Tibial nerve (tissue), 4 donors: ENCODE results near the gene NXPH1. TPM values are rescaled to one million over a fixed set of nuclear protein-coding genes. Genes with fewer than 3 reads are reported as not detected.

Experiments used
- DNase-seq, 2 donors: peaks; one replicate each; pipeline ENCODE4 v3.0.0-alpha.2; 2019; ENCODE audit warnings: low spot score in 2 of 2
- H3K27ac ChIP-seq, 4 donors: fragments of 200-600 bp; sonication (generic) in 3 of 4; one replicate each; pipeline ENCODE4 v1.5.1; 2017 to 2019; ENCODE audit warnings: mild to moderate bottlenecking in 1 of 4
- H3K27me3 ChIP-seq, 2 donors: fragments of 200-600 bp; sonication (generic) in 1 of 2; one replicate each; pipeline versions ENCODE4 v1.5.1 to v1.6.0; 2017 to 2019
- H3K36me3 ChIP-seq, 3 donors: fragments of 200-600 bp; sonication (generic); one replicate each; pipeline ENCODE4 v1.5.1; 2018 to 2019
- H3K4me1 ChIP-seq, 4 donors: fragments of 200-600 bp; sonication (generic) in 3 of 4; one replicate each; pipeline ENCODE4 v1.5.1; 2017 to 2019
- H3K4me3 ChIP-seq, 4 donors: fragments of 200-600 bp; sonication (generic) in 3 of 4; one replicate each; pipeline ENCODE4 v1.5.1; 2017 to 2019; ENCODE audit warnings: mild to moderate bottlenecking in 1 of 4, moderate library complexity in 1 of 4
- H3K9me3 ChIP-seq, 4 donors: fragments of 200-600 bp; sonication (generic) in 3 of 4; one replicate each; pipeline ENCODE4 v1.5.1; 2017 to 2019
- CTCF ChIP-seq, 5 experiments: fragments of 200-600 bp in 3 of 5; fragments of 450-650 bp in 2 of 5; sonication (generic) in 3 of 5; IDR thresholded peaks; one replicate each; pipeline ENCODE4 v1.5.1; 2016 to 2019; ENCODE audit warnings: antibody characterized with exemption in 5 of 5, mild to moderate bottlenecking in 3 of 5, moderate library complexity in 2 of 5
- EP300 ChIP-seq, 2 donors: sonication (generic); formaldehyde crosslinking; IDR thresholded peaks; one replicate each; pipeline ENCODE4 v1.6.1; 2017; ENCODE audit warnings: antibody characterized with exemption in 2 of 2, mild to moderate bottlenecking in 1 of 2
- POLR2A ChIP-seq, 2 donors: fragments of 450-650 bp; IDR thresholded peaks; one replicate each; pipeline ENCODE4 v1.6.1; 2017; ENCODE audit warnings: antibody characterized with exemption in 2 of 2, mild to moderate bottlenecking in 2 of 2, moderate library complexity in 2 of 2
- WGBS, 2 donors: methylation state at CpG; one replicate each; pipeline ENCODE4 v1.1.5; 2018; 5-methylcytosine and 5-hydroxymethylcytosine counted together
- total RNA-seq, 4 donors: library from RNA; depleted of rRNA; stranded (reverse); fragments of >200 nt; gene quantifications; one replicate each; pipeline ENCODE4 v1.1.0, GENCODE V29; 2016

The NXPH1 gene
- total RNA-seq, 4 donors from 2014 or later, result not detected

- no peaks in the 10 kb centered on the region for H3K36me3 ChIP-seq
- H3K9me3 ChIP-seq, result no peaks in the 10 kb centered on the region
- no peaks in the 10 kb centered on the region for H3K27me3 ChIP-seq
- no peak for DNase-seq
- H3K4me1 ChIP-seq, result peaks cover 0 to 4% (median 0%) of the 10 kb centered on the region in 4 donors
- TF ChIP-seq POLR2A (IDR thresholded peaks at IDR 0.05) (no peak), CTCF (IDR thresholded peaks at IDR 0.05) (no peak), EP300 (IDR thresholded peaks at IDR 0.05) (no peak)
- 29% methylated on average over 1 of the region's 1 CpG for WGBS, 2 donors
- no peak overlapping the region for H3K4me3 ChIP-seq
- H3K27ac ChIP-seq, result no peak overlapping the region
These were observed 313.9 kb downstream of the NXPH1 start for GRCh38 chr7:8747338-8747737.

GRCh38 chr7:8751557-8752231, 318.3 kb downstream of the NXPH1 start:
- no peaks in the 10 kb centered on the region for H3K9me3 ChIP-seq
- WGBS, 2 donors, result 84 to 90% methylated on average over 4 of the region's 4 CpGs
- no peaks in the 10 kb centered on the region for H3K36me3 ChIP-seq
- TF ChIP-seq POLR2A (IDR thresholded peaks at IDR 0.05) (no peak), CTCF (IDR thresholded peaks at IDR 0.05) (no peak), EP300 (IDR thresholded peaks at IDR 0.05) (no peak)
- peaks cover 0 to 4% (median 0%) of the 10 kb centered on the region in 4 donors for H3K4me1 ChIP-seq
- H3K4me3 ChIP-seq, result no peak overlapping the region
- DNase-seq, result no peak
- H3K27me3 ChIP-seq, result no peaks in the 10 kb centered on the region
- H3K27ac ChIP-seq, result no peak overlapping the region

GRCh38 chr7:8753355-8753754, 319.9 kb downstream of the NXPH1 start:
- WGBS, 2 donors, result 89 to 92% methylated on average over 3 of the region's 3 CpGs
- Histone ChIP-seq H3K27me3 (no peaks in the 10 kb centered on the region), H3K4me1 (no peaks in the 10 kb centered on the region), H3K36me3 (no peaks in the 10 kb centered on the region), H3K9me3 (no peaks in the 10 kb centered on the region), H3K4me3 (no peak overlapping the region), H3K27ac (no peak overlapping the region)
- TF ChIP-seq EP300 (IDR thresholded peaks at IDR 0.05), result no peak
- no peak for TF ChIP-seq POLR2A (IDR thresholded peaks at IDR 0.05)
- TF ChIP-seq CTCF (IDR thresholded peaks at IDR 0.05), result no peak
- DNase-seq, result no peak

GRCh38 chr7:8761731-8762130, 328.3 kb downstream of the NXPH1 start:
- H3K27me3 ChIP-seq, result no peaks in the 10 kb centered on the region
- TF ChIP-seq EP300 (IDR thresholded peaks at IDR 0.05) (no peak), CTCF (IDR thresholded peaks at IDR 0.05) (no peak), POLR2A (IDR thresholded peaks at IDR 0.05) (no peak)

GRCh38 chr7:8762803-8763202, 329.4 kb downstream of the NXPH1 start:
- H3K9me3 ChIP-seq, result no peaks in the 10 kb centered on the region
- H3K27me3 ChIP-seq, result no peaks in the 10 kb centered on the region
- H3K36me3 ChIP-seq, result no peaks in the 10 kb centered on the region
- H3K27ac ChIP-seq, result no peak overlapping the region
- DNase-seq, result no peak
- 78 to 79% methylated on average over 9 of the region's 9 CpGs for WGBS, 2 donors
- no peak overlapping the region for H3K4me3 ChIP-seq
- no peak for TF ChIP-seq POLR2A (IDR thresholded peaks at IDR 0.05)
- TF ChIP-seq EP300 (IDR thresholded peaks at IDR 0.05), result no peak
- TF ChIP-seq CTCF (IDR thresholded peaks at IDR 0.05), result no peak
- no peaks in the 10 kb centered on the region for H3K4me1 ChIP-seq

More at GRCh38 chr7:8761731-8762130, 328.3 kb downstream of the NXPH1 start:
- 77% methylated on average over 1 of the region's 1 CpG for WGBS, 2 donors
- Histone ChIP-seq H3K9me3 (no peaks in the 10 kb centered on the region), H3K4me3 (no peak overlapping the region), H3K27ac (no peak overlapping the region), H3K4me1 (no peaks in the 10 kb centered on the region), H3K36me3 (no peaks in the 10 kb centered on the region)
- DNase-seq, result no peak
